HFFc6 (cell line): ENCODE measurements around the gene YBX2. TPM values are rescaled to one million over a fixed set of nuclear protein-coding genes. Genes with fewer than 3 reads are reported as not detected.

Source experiments
- DNase-seq: peaks from one replicate; pipeline ENCODE4 v3.0.0-alpha.2; 2018
- H3K27ac Mint-ChIP-seq: 2 replicates; pipeline ENCODE4 v1.8.0; 2020; ENCODE audit warnings: mild to moderate bottlenecking, mixed read lengths
- H3K27me3 Mint-ChIP-seq: 2 replicates; pipeline ENCODE4 v1.8.0; 2021; ENCODE audit warnings: mild to moderate bottlenecking, moderate library complexity, mixed read lengths; ENCODE audit not compliant: insufficient read depth
- H3K36me3 Mint-ChIP-seq: 2 replicates; pipeline ENCODE4 v1.8.0; 2021; ENCODE audit warnings: low read depth, mixed read lengths
- H3K4me1 Mint-ChIP-seq: 2 replicates; pipeline ENCODE4 v1.8.0; 2020; ENCODE audit warnings: low read depth, mixed read lengths
- H3K4me3 Mint-ChIP-seq: 2 replicates; pipeline ENCODE4 v1.8.0; 2020; ENCODE audit warnings: mild to moderate bottlenecking, moderate library complexity, mixed read lengths
- H3K9me3 Mint-ChIP-seq: 2 replicates; pipeline ENCODE4 v1.8.0; 2020; ENCODE audit warnings: mild to moderate bottlenecking, mixed read lengths
- total RNA-seq, 6 experiments: library from RNA; stranded (reverse); fragmentation: NEBNext Ultra II Directional; extraction: Animal tissue kit (Norgen Biotek cat#: 25700); gene quantifications; 2 replicates in 1 of 6; 3 replicates in 5 of 6; pipeline ENCODE4 v1.2.3, GENCODE V29; 2021
- TF ChIP-seq, protein P1 (sequence below): fragments of 200-600 bp; sonication (generic); IDR thresholded peaks from 2 replicates; pipeline ENCODE4 v1.5.0; 2021; ENCODE audit warnings: antibody characterized with exemption, mild to moderate bottlenecking

The YBX2 gene
- total RNA-seq, 6 experiments from 2014 or later: not detected

DNA sequence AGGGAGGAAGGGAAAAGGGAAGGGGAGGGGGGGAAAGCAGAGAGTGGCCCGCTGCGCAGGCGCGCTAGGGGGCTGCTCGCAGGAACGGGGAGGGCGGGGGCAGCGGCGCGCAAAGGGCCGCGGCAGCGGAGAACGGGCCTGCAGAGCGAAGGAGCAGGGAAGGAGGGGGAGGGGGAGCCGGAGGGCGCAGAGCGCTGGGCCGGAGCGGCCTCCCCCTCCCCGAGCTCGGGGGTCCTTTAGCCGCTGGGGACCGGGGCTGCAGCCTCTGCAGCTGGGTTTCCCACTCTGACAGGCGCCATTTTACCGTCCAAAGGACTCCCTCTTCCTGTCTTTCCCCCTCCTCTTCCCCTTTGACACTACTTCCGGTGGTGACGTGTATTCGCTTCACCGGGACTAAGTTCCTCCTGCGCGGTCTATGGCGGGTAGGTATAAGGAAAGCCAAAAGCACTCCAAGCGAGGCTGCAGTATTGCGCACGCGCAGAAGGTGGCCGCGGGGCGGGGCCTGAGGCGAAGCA, 42.7 kb downstream of the YBX2 start, which contains the start of gene CTDNEP1:
TSS of gene CTDNEP1 (minus strand) at position 74 of the 515 bp plus-strand sequence. CDS start 438 bp downstream, outside the sequence.
- Mint-ChIP-seq H3K9me3 (no peaks in the 10 kb centered on the region), H3K36me3 (peaks cover 40% of the 10 kb centered on the region), H3K4me1 (peaks cover 33% of the 10 kb centered on the region), H3K4me3 (peak within 1 kb of the TSS; percentile 92), H3K27ac (peak within 1 kb of the TSS; percentile 100), H3K27me3 (no peaks in the 10 kb centered on the region; the same call in 1 of the 2 replicates)
- TF ChIP-seq, protein P1, sequence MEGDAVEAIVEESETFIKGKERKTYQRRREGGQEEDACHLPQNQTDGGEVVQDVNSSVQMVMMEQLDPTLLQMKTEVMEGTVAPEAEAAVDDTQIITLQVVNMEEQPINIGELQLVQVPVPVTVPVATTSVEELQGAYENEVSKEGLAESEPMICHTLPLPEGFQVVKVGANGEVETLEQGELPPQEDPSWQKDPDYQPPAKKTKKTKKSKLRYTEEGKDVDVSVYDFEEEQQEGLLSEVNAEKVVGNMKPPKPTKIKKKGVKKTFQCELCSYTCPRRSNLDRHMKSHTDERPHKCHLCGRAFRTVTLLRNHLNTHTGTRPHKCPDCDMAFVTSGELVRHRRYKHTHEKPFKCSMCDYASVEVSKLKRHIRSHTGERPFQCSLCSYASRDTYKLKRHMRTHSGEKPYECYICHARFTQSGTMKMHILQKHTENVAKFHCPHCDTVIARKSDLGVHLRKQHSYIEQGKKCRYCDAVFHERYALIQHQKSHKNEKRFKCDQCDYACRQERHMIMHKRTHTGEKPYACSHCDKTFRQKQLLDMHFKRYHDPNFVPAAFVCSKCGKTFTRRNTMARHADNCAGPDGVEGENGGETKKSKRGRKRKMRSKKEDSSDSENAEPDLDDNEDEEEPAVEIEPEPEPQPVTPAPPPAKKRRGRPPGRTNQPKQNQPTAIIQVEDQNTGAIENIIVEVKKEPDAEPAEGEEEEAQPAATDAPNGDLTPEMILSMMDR: no peak
- DNase-seq: peak; percentile 100

DNA sequence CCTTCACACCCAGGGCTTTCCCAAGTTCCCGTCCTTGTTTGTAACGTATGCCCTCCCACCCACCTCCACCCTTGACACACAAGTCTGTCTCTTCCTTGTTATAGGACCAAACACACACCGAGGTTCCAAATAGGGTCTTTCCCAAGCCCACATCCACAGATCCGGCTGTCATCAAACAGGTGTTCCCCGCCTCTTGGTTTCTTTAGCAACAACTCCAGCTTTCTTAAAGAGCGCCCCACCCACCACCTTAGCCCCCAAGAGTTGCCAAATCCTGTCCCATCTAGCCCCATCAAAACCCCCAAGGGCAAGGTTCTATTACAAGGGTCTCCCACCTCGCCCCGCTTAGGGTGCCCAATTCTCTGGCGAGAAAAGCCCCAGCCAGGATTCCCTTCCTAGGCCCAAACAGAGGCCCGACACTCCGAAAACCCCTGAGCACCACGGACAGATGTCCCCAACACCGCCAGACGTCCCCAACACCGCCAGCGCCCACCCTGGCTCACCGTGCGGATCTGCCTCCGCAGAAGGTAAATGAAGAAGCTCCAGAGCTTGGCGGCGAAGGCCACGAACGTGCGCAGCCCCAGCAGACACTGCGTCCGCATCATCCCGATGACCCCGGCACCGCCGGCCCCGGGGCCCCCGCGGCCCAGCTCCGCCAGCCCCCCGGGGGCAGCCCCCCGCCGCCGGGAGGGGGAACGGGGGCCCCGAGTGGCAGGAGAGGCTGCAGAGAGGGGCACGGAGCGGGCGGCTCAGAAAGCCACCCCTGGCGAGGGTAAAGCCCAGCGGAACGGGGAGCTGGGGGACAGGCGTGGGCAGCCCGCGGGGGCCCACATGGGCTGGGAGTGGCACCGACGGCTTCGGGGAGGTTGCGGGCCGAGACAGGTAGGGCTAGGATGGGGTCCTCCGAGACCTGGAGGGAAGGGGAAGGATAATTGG, 43.5 kb downstream of the YBX2 start:
- H3K4me3 Mint-ChIP-seq: peak overlapping the region; percentile 92
- no peak for DNase-seq

DNA sequence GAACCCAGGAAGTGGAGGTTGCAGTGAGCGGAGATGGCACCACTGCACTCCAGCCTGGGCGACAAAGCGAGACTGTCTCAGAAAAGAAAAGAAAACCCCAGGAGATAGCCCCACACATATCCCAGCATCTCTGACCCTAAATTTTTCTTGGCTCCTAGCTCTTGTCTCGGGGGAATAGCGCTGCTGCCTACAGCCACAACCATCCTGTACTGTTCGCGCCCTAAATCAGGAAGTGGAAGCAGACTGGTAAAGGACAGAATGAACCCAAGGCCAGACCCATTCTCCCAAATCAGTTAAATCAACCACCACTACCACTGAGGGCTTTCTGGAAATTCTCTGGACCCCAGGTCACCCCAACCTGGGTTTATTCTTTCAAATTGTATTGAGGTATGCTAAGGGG, 44.6 kb downstream of the YBX2 start:
- H3K36me3 Mint-ChIP-seq: peaks cover 44% of the 10 kb centered on the region
- peak overlapping the region; percentile 95; the same call in 1 of the 2 replicates for H3K27ac Mint-ChIP-seq

More for the DNA sequence above, 43.5 kb downstream of the YBX2 start:
- Mint-ChIP-seq H3K27ac (peak overlapping the region; percentile 100), H3K9me3 (no peaks in the 10 kb centered on the region), H3K27me3 (no peaks in the 10 kb centered on the region; the same call in 1 of the 2 replicates), H3K36me3 (peaks cover 44% of the 10 kb centered on the region), H3K4me1 (peaks cover 33% of the 10 kb centered on the region)
- TF ChIP-seq, protein P1: no peak

DNA sequence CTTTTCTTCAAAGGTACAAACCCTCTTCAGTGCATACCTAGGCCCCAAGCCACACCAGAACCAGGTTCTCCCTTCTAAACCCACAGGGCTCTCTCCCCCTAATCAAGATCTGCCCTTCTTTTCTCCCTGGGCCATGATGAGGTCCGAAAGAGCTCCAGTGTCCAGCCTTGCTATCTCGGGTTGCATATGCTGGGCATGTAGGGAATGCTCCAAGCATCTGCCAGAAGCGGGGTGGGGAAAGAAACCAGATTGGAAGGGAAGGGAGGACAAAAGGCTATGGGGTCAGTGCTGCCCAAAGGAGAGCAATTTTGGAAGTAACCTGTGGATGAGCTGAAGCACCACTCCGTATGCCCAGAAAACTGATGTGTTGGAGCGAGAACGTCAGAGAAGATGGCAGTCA, 45.2 kb downstream of the YBX2 start:
- peak overlapping the region; percentile 55; the same call in 1 of the 2 replicates for H3K27ac Mint-ChIP-seq
- TF ChIP-seq, protein P1: no peak
- H3K27me3 Mint-ChIP-seq: no peaks in the 10 kb centered on the region; the same call in 1 of the 2 replicates

More for the DNA sequence above, 44.6 kb downstream of the YBX2 start:
- Mint-ChIP-seq H3K9me3 (no peaks in the 10 kb centered on the region), H3K4me3 (peak overlapping the region; percentile 92), H3K4me1 (peaks cover 33% of the 10 kb centered on the region), H3K27me3 (no peaks in the 10 kb centered on the region; the same call in 1 of the 2 replicates)
- TF ChIP-seq, protein P1: no peak
- no peak for DNase-seq

DNA sequence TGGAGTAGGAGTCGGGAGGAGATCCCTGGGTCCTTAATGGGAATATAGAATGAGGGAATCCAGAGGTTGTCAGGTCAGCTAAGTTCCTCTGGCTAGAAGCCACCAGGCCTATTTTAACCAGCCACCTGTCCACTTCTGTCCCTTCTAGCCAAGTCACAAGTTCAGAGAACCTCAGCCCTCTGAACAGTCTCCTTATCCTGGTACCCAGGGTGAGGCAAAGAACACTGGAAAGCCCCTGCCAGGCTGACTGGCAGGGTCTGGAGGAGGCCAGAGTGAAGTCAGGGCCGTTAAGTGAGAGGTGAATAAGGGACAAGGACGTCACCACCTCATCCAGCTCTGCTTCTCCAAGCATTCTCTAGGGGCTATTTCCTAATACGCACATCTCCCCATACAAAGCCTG, 45.6 kb downstream of the YBX2 start:
- Mint-ChIP-seq H3K27ac (peak overlapping the region; percentile 55; the same call in 1 of the 2 replicates), H3K36me3 (peaks cover 40% of the 10 kb centered on the region), H3K27me3 (no peaks in the 10 kb centered on the region; the same call in 1 of the 2 replicates), H3K4me3 (peak overlapping the region; percentile 92; the same call in 1 of the 2 replicates), H3K4me1 (peaks cover 34% of the 10 kb centered on the region), H3K9me3 (no peaks in the 10 kb centered on the region)
- no peak for DNase-seq
- TF ChIP-seq, protein P1: no peak

More for the DNA sequence above, 45.2 kb downstream of the YBX2 start:
- peak overlapping the region; percentile 92 for H3K4me3 Mint-ChIP-seq
- H3K4me1 Mint-ChIP-seq: peaks cover 33% of the 10 kb centered on the region
- peaks cover 40% of the 10 kb centered on the region for H3K36me3 Mint-ChIP-seq
- H3K9me3 Mint-ChIP-seq: no peaks in the 10 kb centered on the region
- DNase-seq: no peak
